Fibroblast of lung (primary cell): ENCODE measurements around the gene CGNL1. TPM values are rescaled to one million over a fixed set of nuclear protein-coding genes. Genes with fewer than 3 reads are reported as not detected.

ENCODE experiments used
- DNase-seq, 2 donors: peaks; one replicate each; pipeline versions ENCODE4 v3.0.0 to v3.0.0-alpha.2; 2010; ENCODE audit warnings: low read depth in 2 of 2
- H2AFZ ChIP-seq: 2 replicates; pipeline ENCODE4 v1.5.1; 2012; ENCODE audit warnings: low read length, control low read depth, inconsistent platforms
- H3K27ac ChIP-seq: 2 replicates; pipeline ENCODE4 v1.5.1; 2011; ENCODE audit warnings: low read length, control low read depth; ENCODE audit not compliant: insufficient read depth
- H3K27me3 ChIP-seq: 2 replicates; pipeline ENCODE4 v1.5.1; 2011; ENCODE audit warnings: mild to moderate bottlenecking, low read length; ENCODE audit not compliant: control insufficient read depth, insufficient read depth
- H3K36me3 ChIP-seq: 2 replicates; pipeline ENCODE4 v1.5.1; 2011; ENCODE audit warnings: low read length; ENCODE audit not compliant: control insufficient read depth, insufficient read depth
- H3K4me1 ChIP-seq: 2 replicates; pipeline ENCODE4 v1.5.1; 2011; ENCODE audit warnings: low read length; ENCODE audit not compliant: control insufficient read depth, insufficient read depth; ENCODE audit errors: extremely low read depth
- H3K4me2 ChIP-seq: 2 replicates; pipeline ENCODE4 v1.5.1; 2011; ENCODE audit warnings: low read length, control low read depth; ENCODE audit not compliant: insufficient read depth; ENCODE audit errors: extremely low read depth
- H3K4me3 ChIP-seq, 4 experiments: fragments of 200-600 bp in 1 of 4; sonication (generic) in 1 of 4; replicated peaks in 1 of 4; 2 replicates each; pipeline ENCODE4 v1.5.1; 2011 to 2016; ENCODE audit warnings: low read length in 4 of 4, low read depth in 3 of 4, mild to moderate bottlenecking in 3 of 4, control low read depth in 2 of 4, inconsistent platforms in 1 of 4, mixed read lengths in 1 of 4; ENCODE audit not compliant: insufficient read depth in 1 of 4; ENCODE audit errors: control extremely low read depth in 1 of 4
- H3K79me2 ChIP-seq: 2 replicates; pipeline ENCODE4 v1.5.1; 2012; ENCODE audit warnings: mild to moderate bottlenecking, low read length, inconsistent platforms; ENCODE audit not compliant: control insufficient read depth, insufficient read depth
- H3K9ac ChIP-seq: 2 replicates; pipeline ENCODE4 v1.5.1; 2011; ENCODE audit warnings: mild to moderate bottlenecking, low read length, control low read depth; ENCODE audit not compliant: insufficient read depth
- H3K9me3 ChIP-seq: 2 replicates; pipeline ENCODE4 v1.5.1; 2012; ENCODE audit warnings: low read depth, low read length; ENCODE audit not compliant: control insufficient read depth, insufficient read depth
- H4K20me1 ChIP-seq: 2 replicates; pipeline ENCODE4 v1.5.1; 2011; ENCODE audit warnings: low read length; ENCODE audit not compliant: control insufficient read depth, insufficient read depth; ENCODE audit errors: extremely low read depth
- EZH2 ChIP-seq: IDR thresholded peaks from 2 replicates; pipeline ENCODE4 v1.5.1; 2012; ENCODE audit warnings: low read length, control low read depth, mild to moderate bottlenecking; ENCODE audit errors: missing control alignments
- polyA plus RNA-seq, 2 donors: library from polyadenylated mRNA; depleted of rRNA in 1 of 2; stranded (reverse) in 1 of 2; unstranded in 1 of 2; fragments of >200 nt; gene quantifications; 2 replicates each; pipeline ENCODE4 v1.2.1, GENCODE V29; 2011 to 2012; ENCODE audit warnings: missing spikeins in 1 of 2
- total RNA-seq: library from RNA; depleted of rRNA; stranded (reverse); fragments of >200 nt; gene quantifications from 2 replicates; pipeline ENCODE4 v1.2.1, GENCODE V29; 2014
- TF ChIP-seq, protein P1 (sequence below), 2 donors: IDR thresholded peaks in 1 of 2; conservative IDR thresholded peaks in 1 of 2; 1 replicate in 1 of 2; 2 replicates in 1 of 2; pipeline ENCODE4 v1.5.1; 2011 to 2012; ENCODE audit warnings: low read length in 2 of 2, control low read depth in 1 of 2, inconsistent platforms in 1 of 2, low read depth in 1 of 2, mild to moderate bottlenecking in 1 of 2

The CGNL1 gene
- total and polyA plus RNA-seq, 2 donors (not counting 1 experiment from before 2014, with no cell fraction given), result 0.18 to 6.1 TPM

DNA sequence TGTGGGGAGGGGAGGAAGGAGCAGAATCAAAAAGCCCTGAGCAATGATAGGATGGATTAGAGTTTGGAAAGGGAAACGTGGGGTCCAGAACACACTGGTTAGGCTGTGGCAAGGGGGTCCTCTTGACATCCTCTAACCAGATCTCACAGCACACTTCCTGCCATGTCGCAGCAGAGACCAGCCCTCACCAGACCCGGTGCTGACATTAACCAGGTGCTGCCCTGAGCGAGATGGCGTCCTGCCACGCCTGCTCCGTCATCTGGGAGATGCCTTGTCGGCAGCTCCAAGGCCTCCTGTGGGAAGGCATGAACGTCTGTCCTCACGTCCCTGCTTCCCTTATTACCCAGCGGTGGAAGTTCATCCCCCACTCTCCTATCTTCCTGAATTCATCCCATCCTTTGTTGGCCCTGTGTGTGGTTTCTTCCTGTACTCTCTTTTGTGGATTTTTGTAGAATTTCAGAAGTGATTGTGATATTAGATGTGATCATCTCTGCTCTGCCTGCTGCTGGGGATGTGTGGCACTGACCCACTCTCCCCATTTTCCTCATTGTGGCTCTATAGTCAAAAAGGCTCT, 186.0 kb downstream of the CGNL1 start:
- no peak overlapping the region for H3K9ac ChIP-seq
- no peaks in the 10 kb centered on the region for H3K9me3 ChIP-seq
- no peaks in the 10 kb centered on the region for H3K4me1 ChIP-seq
- no peaks in the 10 kb centered on the region for H3K27me3 ChIP-seq
- no peak overlapping the region for H2AFZ ChIP-seq
- DNase-seq, result no peak
- no peak overlapping the region for H3K4me2 ChIP-seq
- no peak for TF ChIP-seq EZH2
- TF ChIP-seq, protein P1, sequence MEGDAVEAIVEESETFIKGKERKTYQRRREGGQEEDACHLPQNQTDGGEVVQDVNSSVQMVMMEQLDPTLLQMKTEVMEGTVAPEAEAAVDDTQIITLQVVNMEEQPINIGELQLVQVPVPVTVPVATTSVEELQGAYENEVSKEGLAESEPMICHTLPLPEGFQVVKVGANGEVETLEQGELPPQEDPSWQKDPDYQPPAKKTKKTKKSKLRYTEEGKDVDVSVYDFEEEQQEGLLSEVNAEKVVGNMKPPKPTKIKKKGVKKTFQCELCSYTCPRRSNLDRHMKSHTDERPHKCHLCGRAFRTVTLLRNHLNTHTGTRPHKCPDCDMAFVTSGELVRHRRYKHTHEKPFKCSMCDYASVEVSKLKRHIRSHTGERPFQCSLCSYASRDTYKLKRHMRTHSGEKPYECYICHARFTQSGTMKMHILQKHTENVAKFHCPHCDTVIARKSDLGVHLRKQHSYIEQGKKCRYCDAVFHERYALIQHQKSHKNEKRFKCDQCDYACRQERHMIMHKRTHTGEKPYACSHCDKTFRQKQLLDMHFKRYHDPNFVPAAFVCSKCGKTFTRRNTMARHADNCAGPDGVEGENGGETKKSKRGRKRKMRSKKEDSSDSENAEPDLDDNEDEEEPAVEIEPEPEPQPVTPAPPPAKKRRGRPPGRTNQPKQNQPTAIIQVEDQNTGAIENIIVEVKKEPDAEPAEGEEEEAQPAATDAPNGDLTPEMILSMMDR (conservative IDR thresholded peaks at IDR 0.05 in 1 of 2, IDR thresholded peaks at IDR 0.05 in 1 of 2; ENCODE audit: low read depth in 1 of 2, low read length in 2 of 2), result no peak
- H4K20me1 ChIP-seq, result no peaks in the 10 kb centered on the region
- no peak overlapping the region for H3K4me3 ChIP-seq
- H3K27ac ChIP-seq, result no peak overlapping the region
- no peaks in the 10 kb centered on the region for H3K36me3 ChIP-seq
- no peaks in the 10 kb centered on the region for H3K79me2 ChIP-seq

DNA sequence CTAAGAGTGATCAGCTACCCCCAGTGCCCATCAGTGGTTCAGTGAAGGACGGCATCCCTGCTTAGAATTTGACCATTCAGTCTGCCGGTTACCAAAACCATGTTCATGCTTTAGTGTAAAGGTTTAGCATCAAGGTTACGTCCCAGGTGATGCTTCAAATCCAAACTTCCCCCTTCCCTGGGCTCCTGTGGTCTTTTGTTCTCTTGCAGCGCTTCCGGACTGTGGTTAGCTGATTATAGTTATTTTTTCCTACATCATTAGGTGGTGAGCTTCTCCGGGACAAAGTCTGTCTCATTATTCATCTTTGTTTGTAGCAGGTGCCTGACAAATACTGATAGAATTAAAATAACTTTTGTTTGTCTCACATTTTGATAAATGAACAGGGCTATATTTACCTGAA, 187.1 kb downstream of the CGNL1 start:
- H3K4me2 ChIP-seq, result no peak overlapping the region
- H3K9ac ChIP-seq, result no peak overlapping the region
- H3K36me3 ChIP-seq, result no peaks in the 10 kb centered on the region
- H3K27me3 ChIP-seq, result no peaks in the 10 kb centered on the region
- H3K4me1 ChIP-seq, result no peaks in the 10 kb centered on the region
- no peak for TF ChIP-seq EZH2
- TF ChIP-seq, protein P1 (conservative IDR thresholded peaks at IDR 0.05 in 1 of 2, IDR thresholded peaks at IDR 0.05 in 1 of 2; ENCODE audit: low read depth in 1 of 2, low read length in 2 of 2), result no peak
- H3K27ac ChIP-seq, result no peak overlapping the region
- no peak overlapping the region for H3K4me3 ChIP-seq
- H3K9me3 ChIP-seq, result no peaks in the 10 kb centered on the region
- H3K79me2 ChIP-seq, result no peaks in the 10 kb centered on the region
- H2AFZ ChIP-seq, result no peak overlapping the region
- H4K20me1 ChIP-seq, result no peaks in the 10 kb centered on the region
- DNase-seq, result no peak

DNA sequence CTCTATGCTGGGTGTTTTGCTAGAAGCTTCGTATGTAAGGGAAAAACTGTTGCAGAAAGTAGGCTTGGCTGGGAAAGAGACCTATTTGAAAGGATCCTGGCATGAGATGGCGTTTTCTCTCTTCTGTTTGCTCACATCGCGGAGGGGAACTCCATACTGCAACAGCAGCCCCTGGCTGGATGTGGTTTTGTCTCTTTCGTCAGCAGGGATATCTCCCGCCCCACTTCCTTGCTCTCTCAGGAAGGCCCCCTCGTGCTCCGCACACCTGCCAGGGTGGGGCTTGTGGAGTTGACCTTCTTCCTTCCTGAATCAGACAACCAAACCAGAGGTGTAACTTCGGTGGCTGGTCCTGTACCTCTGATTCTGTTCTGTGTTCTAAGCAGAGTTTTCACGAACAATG, 189.0 kb downstream of the CGNL1 start:
- no peak for DNase-seq
- no peaks in the 10 kb centered on the region for H3K36me3 ChIP-seq
- no peak for TF ChIP-seq EZH2
- TF ChIP-seq, protein P1 (conservative IDR thresholded peaks at IDR 0.05 in 1 of 2, IDR thresholded peaks at IDR 0.05 in 1 of 2; ENCODE audit: low read depth in 1 of 2, low read length in 2 of 2), result no peak
- no peak overlapping the region for H3K9ac ChIP-seq
- no peak overlapping the region for H2AFZ ChIP-seq
- no peak overlapping the region for H3K27ac ChIP-seq
- no peaks in the 10 kb centered on the region for H3K4me1 ChIP-seq
- H3K27me3 ChIP-seq, result no peaks in the 10 kb centered on the region
- no peaks in the 10 kb centered on the region for H3K79me2 ChIP-seq
- H3K4me2 ChIP-seq, result no peak overlapping the region
- H3K9me3 ChIP-seq, result no peaks in the 10 kb centered on the region
- H4K20me1 ChIP-seq, result no peaks in the 10 kb centered on the region
- H3K4me3 ChIP-seq, result no peak overlapping the region
